ENCODE measurements around the gene CD68.
"Not testable (repeated sequence)": the region's sequence is repeated elsewhere in the genome, so short reads cannot be mapped to it uniquely, and the experiment has no call there.

Gene CD68

DNA sequence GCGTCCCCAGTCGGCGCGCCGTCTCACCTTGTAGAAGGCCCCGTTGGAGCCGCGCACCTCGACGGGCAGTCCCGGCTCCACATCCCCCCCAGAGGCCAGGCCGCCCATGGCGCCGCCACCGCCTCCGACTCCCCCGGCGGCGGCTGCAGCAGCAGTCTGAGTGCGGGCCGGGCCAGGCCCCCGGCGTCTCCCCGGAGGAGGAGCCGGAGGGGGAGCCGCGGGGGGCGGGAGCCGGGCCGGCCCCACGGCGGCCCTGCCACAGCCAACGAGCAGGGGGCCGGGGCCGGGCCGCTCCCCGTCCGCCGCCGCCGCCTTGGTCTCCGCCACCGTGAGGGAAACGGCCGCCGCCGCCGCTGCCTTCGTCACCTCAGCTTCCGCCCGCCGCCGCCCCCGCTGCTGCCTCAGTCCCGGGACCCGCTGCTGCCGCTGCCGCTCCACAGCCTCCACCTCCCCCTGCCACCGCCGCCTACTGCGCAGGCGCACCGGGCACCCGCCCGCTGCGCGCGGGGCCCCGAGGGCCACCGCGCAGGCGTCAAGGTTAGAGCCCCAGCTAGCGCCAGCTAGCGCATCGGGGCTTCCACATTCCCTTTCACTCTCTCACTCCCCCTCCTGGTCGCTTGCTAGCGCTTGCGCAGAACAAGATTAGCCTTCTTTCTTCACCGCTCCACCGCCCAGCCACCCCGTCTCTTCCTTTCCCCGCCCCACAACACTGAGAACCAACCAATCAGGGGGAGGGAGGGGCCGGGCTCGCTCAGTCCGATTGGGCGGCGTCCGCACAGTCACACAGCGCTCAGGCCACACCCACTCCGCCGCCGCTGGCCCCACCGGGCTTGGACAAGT, 35.2 kb downstream of the CD68 start, which contains the start of gene FXR2:
TSS of gene FXR2 (minus strand) at position 473 of the 840 bp plus-strand sequence. CDS start at position 108, 365 bp downstream.
- peak; percentile 99 for DNase-seq

DNA sequence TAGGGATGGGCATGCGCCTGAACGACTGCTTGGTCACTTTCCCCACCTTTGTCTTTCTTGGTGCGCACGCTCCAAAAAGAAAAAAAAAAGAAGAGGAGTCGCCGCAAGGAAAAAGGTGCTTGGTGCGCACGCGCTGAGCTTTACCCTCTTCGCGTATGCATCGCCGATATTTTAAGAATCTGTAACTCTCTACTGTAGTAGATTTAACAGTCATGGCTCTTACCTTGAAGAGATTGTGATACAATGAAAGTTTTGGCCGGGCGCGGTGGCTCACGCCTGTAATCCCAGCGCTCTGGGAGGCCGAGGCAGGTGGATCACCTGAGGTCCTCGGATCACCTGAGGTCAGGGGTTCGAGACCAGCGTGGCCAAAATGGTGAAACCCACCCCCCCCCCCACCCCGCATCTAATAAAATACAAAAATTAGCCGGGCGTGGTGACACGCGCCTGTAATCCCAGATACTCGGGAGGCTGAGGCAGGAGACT, 35.9 kb downstream of the CD68 start:
- DNase-seq, result no peak

DNA sequence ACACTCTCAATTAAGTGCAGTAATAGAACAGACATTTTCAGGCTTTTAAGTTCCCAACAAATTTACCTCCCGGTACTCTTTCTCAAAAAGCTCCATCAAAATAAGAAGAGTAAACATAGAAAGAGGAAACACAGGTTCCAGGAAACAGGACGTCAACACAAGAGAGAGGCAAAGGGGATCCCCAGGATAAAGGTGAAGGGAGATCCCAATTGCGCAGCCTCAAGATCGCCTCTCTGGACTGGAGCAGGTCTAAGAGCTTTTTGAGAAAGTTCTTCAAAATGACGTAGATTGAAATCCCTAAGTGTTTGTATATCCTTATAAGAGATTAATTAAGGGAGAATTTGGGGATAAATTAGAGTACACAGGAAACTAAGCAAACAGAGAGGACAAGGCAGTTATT, 39.2 kb downstream of the CD68 start:
- DNase-seq, result no peak

DNA sequence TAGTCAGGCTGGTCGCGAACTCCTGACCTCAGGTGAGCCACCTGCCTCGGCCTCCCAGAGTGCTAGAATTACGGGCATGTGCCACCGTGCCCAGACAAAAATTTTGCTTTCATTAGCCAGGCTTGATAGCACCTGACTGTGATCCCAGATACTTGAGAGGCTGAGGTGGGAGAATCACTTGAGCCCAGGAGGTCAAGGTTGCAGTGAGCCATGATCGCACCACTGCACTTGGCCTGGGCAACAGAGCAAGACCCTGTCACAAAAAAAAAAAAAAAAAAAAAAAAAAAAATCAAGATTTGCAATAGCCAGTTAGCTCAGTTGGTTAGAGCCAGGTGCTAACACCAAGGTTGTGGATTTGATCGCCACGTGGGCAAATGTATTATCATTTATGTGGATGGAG, 41.4 kb downstream of the CD68 start:
- DNase-seq, result no peak

DNA sequence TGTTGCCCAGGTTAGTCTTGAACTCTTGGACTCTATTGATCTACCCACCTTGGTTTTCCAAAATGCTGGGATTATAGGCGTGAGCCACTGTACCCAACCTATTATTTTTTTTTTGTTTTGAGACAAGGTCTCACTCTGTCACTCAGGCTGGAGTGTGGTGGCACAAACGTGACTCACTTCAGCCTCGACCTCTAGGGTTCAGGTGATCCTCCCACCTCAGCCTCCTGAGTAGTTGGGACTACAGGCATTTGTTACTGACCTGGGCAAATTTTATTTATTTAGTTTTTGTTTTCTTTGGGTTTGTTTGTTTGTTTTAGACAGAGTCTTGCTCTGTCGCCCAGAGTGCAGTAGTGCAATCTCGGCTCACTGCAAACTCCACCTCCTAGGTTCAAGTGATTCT, 44.2 kb downstream of the CD68 start:
- no peak for DNase-seq

DNA sequence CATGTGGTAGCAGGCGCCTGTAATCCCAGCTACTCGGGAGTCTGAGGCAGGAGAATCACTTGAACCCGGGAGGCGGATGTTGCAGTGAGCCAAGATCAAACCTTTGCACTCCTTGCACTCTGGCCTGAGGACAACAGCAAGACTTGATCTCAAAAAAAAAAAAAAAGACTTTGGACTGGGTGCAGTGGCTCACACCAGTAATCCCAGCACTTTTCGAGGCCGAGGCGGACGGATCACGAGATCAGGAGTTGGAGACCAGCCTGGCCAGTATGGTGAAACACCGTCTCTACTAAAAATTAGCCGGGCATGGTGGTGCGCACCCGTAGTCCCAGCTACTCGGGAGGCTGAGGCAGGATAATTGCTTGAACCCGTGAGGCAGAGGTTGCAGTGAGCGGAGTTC, 46.3 kb downstream of the CD68 start:
- not testable (repeated sequence) for DNase-seq

DNA sequence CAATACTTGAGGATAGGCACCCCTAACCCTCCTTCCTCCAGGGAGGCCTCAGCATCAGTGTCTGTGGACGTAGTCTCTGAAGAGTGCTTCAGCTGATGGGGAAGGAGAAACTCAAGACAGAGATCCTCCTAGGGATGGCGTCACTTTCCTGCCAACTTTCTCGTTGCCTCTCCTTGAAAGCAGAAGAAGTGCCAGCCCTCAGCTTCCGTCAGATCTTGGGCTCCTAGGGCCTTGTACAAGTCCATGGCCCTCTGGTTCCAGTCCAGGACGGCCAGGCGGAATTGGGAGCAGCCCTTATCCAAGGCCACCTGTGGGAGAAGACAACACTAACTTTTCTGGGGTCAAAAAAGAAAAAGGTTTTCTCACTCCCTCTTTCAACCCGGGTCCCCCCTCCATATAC, 46.9 kb downstream of the CD68 start:
- DNase-seq, result no peak

DNA sequence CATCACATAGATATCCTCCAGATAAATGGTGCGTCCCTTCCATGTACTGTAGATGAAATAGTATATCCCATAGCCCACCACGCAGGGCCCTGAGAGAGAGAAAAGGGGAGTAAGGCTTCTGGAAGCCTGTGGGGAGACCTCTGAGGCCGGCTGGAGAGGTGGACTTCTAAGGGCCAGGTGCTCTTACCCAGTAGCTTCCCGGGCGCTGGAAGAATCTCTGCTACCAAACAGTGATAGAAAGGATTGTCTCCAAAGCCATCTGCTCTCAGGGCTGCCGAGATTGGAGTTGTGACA, 47.5 kb downstream of the CD68 start:
- no peak for DNase-seq

DNA sequence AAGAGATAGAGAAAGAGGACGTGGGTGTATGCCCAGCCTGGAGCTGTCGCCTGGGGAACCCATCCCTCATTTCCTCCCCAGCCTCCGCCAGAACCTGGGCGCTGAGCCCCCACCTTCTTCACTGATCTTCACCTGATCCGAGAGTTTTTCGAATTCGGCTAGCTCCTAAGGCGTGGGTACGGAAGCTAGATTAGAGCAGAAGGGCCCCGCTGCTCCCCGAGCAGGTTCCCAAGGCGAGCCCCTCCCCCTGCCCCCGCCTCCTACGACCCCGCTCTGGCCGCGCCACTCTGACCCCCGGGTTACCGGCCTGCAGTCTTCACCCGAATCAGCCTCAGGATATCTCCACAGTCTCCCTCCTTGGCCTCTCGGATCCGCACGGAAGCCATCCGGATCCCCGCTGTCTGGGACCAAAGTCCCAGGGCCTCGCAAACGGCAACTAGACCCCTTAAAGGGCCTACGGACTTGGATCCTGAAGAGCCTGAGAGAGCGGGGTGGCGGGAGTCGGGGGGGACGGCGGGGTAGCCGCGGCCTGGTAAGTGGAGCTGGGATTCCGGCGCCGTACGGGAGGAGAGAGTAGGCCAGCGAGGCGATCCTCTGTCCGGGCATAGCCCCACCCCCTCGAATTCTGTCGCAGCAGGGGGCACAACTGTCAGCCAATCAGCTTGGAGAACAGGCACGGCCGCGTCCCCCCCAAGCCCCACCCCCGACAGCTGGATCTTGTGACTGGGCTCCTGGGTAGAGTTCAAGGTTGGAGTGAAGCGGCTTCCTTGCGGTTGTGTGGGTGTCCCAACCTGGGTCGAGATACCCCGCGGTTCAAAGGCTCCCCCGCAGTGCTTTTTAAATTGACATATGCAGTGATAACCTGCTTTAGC, 48.0 kb downstream of the CD68 start, which contains the start of gene SAT2:
TSS of gene SAT2 (minus strand) at position 572 of the 872 bp plus-strand sequence. CDS start at position 386, 186 bp downstream.
- DNase-seq, result peak; percentile 91

DNA sequence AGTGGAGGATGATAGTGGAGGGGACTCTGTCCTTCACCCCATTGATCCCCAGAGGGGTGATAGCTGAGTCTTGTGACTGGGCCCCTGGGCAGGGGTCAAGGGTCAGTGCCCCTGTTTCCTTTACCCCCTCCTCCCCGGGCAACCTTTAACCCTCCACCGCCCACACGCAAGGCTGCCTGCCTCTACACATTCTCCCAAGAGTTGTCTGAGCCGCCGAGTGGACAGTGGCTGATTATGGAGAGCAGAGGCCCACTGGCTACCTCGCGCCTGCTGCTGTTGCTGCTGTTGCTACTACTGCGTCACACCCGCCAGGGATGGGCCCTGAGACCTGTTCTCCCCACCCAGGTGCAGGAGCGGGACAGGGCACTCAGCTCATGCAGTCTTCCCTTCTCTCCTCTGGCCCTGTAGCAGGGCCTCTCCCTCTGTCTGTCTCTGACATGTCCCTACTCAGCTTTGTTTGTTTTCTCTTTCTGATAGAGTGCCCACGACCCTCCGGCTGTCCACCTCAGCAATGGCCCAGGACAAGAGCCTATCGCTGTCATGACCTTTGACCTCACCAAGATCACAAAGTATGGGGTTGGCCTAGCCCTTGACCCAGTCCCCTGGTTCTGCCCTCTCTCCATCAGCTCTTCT, 50.6 kb downstream of the CD68 start, which contains the start of gene SHBG:
TSS of gene SHBG (plus strand) at position 197 of the 633 bp plus-strand sequence. CDS start at position 235, 38 bp downstream.
- no peak for DNase-seq
